Measurements from ENCODE around the gene SPOCK2. TPM values are rescaled to one million over a fixed set of nuclear protein-coding genes. Genes with fewer than 3 reads are reported as not detected.

Gene SPOCK2
- total and polyA plus RNA-seq, 10 of the 15 experiments (the other 5 are each of a cell fraction or from before 2014, with no cell fraction given) = 0.02 to 1.5 (median 0.58) TPM

- TF ChIP-seq CEBPZ (IDR thresholded peaks at IDR 0.05; ENCODE audit: low read depth, low read length) = no peak
- no peak for TF ChIP-seq EP300 (IDR thresholded peaks at IDR 0.05; ENCODE audit: borderline replicate concordance in 1 of 2, control insufficient read depth in 1 of 2, low read depth in 2 of 2, low read length in 2 of 2)
- TF ChIP-seq TBL1XR1 (IDR thresholded peaks at IDR 0.05; ENCODE audit: low read depth, low read length) = no peak
- TF ChIP-seq MXI1 (IDR thresholded peaks at IDR 0.05; ENCODE audit: low read depth, low read length) = no peak
- TF ChIP-seq IRF5 (IDR thresholded peaks at IDR 0.05; ENCODE audit: borderline replicate concordance) = no peak
- no peak for TF ChIP-seq ESRRA (IDR thresholded peaks at IDR 0.05; ENCODE audit: low read length)
- no peak for TF ChIP-seq LARP7 (IDR thresholded peaks at IDR 0.05)
- TF ChIP-seq CEBPB (IDR thresholded peaks at IDR 0.05; ENCODE audit: borderline replicate concordance in 1 of 2, low read depth in 2 of 2, low read length in 2 of 2) = no peak
Observed at GRCh38 chr10:72095195-72095594, 6.8 kb upstream of the SPOCK2 start (continued).

Data from GM12878 (cell line).